ENCODE results near the gene GRIK4.
"Not testable (repeated sequence)": the region's sequence is repeated elsewhere in the genome, so short reads cannot be mapped to it uniquely, and the experiment has no call there.

GRIK4 gene

GRCh38 chr11:120618399-120618798 is 106.9 kb downstream of the GRIK4 start:
- DNase-seq (ENCODE audit: low read depth) = no peak
- TF ChIP-seq CTCF (IDR thresholded peaks at IDR 0.05; ENCODE audit: insufficient read depth, low read depth, low read length, missing control alignments) = no peak
- H3K4me3 ChIP-seq (ENCODE audit: low read length) = no peak overlapping the region

DNA sequence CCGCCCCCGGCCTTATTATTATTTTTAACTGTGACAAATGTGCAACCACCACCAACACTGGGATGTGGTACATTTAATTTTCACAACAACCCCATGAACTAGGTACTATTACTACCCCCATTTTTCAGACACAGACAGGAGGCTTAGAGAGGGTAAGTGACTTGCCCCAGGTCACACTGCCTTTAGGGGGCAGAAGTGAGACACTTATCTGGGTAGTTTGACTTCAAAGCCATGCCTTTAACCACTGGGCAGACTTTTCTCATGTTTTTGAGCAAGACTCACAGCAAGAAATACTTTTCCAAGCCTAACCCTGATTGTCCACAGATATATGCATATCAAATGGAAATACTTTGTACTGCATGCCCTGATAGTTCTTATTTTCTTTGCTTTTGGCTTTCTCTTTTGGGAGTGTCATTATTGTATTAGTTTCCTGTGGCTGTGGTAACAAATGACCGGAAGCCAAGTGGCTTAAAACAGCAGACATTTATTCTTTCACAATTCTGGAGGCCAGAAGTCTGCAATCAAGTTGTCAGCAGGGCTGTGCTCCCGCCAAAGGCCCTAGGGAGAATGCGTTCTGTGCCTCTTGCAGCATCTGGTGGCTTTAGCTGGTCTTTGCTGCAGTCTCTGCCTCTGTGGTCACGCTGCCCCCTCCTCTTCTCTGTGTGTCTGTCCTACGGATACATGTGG is 110.8 kb downstream of the GRIK4 start:
- TF ChIP-seq CTCF (IDR thresholded peaks at IDR 0.05; ENCODE audit: insufficient read depth, low read depth, low read length, missing control alignments) = peak; percentile 8
- no peak overlapping the region for H3K4me3 ChIP-seq (ENCODE audit: low read length)
- no peak for DNase-seq (ENCODE audit: low read depth)

GRCh38 chr11:120624992-120625391 is 113.4 kb downstream of the GRIK4 start:
- not testable (repeated sequence) for H3K4me3 ChIP-seq (ENCODE audit: low read length); DNase-seq (ENCODE audit: low read depth)

DNA sequence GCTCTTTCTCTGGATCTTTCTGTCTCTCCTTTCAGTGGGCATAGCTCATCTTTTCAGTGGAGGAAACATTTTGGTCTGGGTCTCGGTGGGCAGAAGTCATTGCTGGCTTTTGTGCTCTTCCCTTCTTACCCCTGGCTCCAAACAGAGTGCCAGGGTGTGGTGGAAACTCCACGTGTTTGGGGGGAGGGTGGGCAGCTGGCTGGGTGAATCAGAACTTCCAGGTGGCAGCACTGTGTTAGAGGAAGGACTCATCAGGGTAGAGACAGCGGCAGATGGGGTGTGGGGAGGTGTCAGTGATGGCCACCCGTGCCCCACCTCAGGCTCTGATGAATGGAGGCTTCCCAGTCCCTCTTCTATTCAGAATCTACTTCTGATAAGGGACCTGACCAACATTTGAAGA is 114.0 kb downstream of the GRIK4 start:
- TF ChIP-seq CTCF (IDR thresholded peaks at IDR 0.05; ENCODE audit: insufficient read depth, low read depth, low read length, missing control alignments) = no peak
- no peak for DNase-seq (ENCODE audit: low read depth)
- H3K4me3 ChIP-seq (ENCODE audit: low read length) = no peak overlapping the region

DNA sequence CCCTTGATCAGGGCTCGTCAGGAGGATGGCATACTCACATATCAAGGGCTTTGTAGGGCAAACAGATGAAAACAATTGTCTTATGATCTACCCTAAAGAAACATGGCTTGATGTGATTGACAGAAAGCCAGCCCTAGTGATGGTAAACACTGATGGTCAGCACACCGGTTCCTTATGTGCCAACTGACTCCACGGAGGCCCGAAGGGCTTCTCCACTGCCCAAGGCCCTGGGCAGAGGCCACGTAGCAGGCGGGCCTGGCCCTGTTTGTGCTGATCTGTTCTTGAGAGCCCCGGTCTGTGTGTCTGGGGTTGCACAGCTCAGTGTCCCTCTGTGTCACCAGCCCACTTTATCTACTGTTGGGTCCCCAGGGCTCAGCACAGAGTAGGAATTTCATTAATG is 115.2 kb downstream of the GRIK4 start:
- DNase-seq (ENCODE audit: low read depth) = no peak
- TF ChIP-seq CTCF (IDR thresholded peaks at IDR 0.05; ENCODE audit: insufficient read depth, low read depth, low read length, missing control alignments) = no peak
- H3K4me3 ChIP-seq (ENCODE audit: low read length) = no peak overlapping the region

GRCh38 chr11:120627327-120628163 is 116.0 kb downstream of the GRIK4 start:
- TF ChIP-seq CTCF (IDR thresholded peaks at IDR 0.05; ENCODE audit: insufficient read depth, low read depth, low read length, missing control alignments) = no peak

GRCh38 chr11:120629407-120630080 is 118.0 kb downstream of the GRIK4 start:
- H3K4me3 ChIP-seq (ENCODE audit: low read length) = no peak overlapping the region
- no peak for DNase-seq (ENCODE audit: low read depth)
- no peak for TF ChIP-seq CTCF (IDR thresholded peaks at IDR 0.05; ENCODE audit: insufficient read depth, low read depth, low read length, missing control alignments)

More at GRCh38 chr11:120627327-120628163, 116.0 kb downstream of the GRIK4 start:
- DNase-seq (ENCODE audit: low read depth) = no peak
- H3K4me3 ChIP-seq (ENCODE audit: low read length) = no peak overlapping the region
